Activated CD4-positive, alpha-beta memory T cell treated with anti-CD3 and anti-CD28 coated beads for 36 hours (primary cell): Measurements from ENCODE around the gene NTM. TPM values are rescaled to one million over a fixed set of nuclear protein-coding genes. Genes with fewer than 3 reads are reported as not detected.
"Not testable (repeated sequence)": the region's sequence is repeated elsewhere in the genome, so short reads cannot be mapped to it uniquely, and the experiment has no call there.

Experiments used
- CTCF ChIA-PET: fragments of 350-600 bp; sonication (Branson Sonifier 250); formaldehyde crosslinking; loops from one replicate; lab custom pipeline; 2021; ENCODE audit warnings: antibody characterized with exemption, inconsistent platforms; lab: Charles Lee
- POLR2A ChIA-PET: fragments of 350-600 bp; sonication (Branson Sonifier 250); formaldehyde crosslinking; loops from one replicate; lab custom pipeline; 2021; ENCODE audit warnings: antibody characterized with exemption; lab: Charles Lee
- DNase-seq: peaks from one replicate; pipeline ENCODE4 v3.0.0-alpha.2; 2020
- H3K27ac Mint-ChIP-seq: one replicate; pipeline ENCODE4 v1.8.0; 2021; ENCODE audit warnings: mixed read lengths
- H3K27me3 Mint-ChIP-seq: one replicate; pipeline ENCODE4 v1.8.0; 2021; ENCODE audit warnings: mixed read lengths
- H3K36me3 Mint-ChIP-seq: one replicate; pipeline ENCODE4 v1.8.0; 2021; ENCODE audit warnings: mixed read lengths
- H3K4me1 Mint-ChIP-seq: one replicate; pipeline ENCODE4 v1.8.0; 2021; ENCODE audit warnings: low read depth, mixed read lengths
- H3K4me3 Mint-ChIP-seq: one replicate; pipeline ENCODE4 v1.8.0; 2021; ENCODE audit warnings: mild to moderate bottlenecking, mixed read lengths
- H3K9me3 Mint-ChIP-seq: one replicate; pipeline ENCODE4 v1.8.0; 2021; ENCODE audit warnings: mixed read lengths
- intact Hi-C: fragments of 100-400 bp; cut with micrococcal nuclease; formaldehyde crosslinking; loops from one replicate; pipeline ENCODE4 v1.15.1; 2023
- total RNA-seq, 2 experiments: library from RNA; stranded (reverse); gene quantifications; one replicate each; pipeline ENCODE4 v1.2.3, GENCODE V29; 2021

Gene NTM
- total RNA-seq, 2 experiments from 2014 or later: not detected

GRCh38 chr11:132301465-132301864, 931.0 kb downstream of the NTM start:
- ChIA-PET POLR2A (no interaction called here), CTCF (interaction anchor here (1.0 to 2.1 kb wide), 2 partner anchors 10 to 12 kb away, joined by 3 to 6 read pairs; no protein-coding TSS in a partner anchor)
- Mint-ChIP-seq H3K4me3 (no peak overlapping the region), H3K9me3 (peaks cover 4% of the 10 kb centered on the region), H3K27ac (no peak overlapping the region), H3K36me3 (no peaks in the 10 kb centered on the region), H3K27me3 (no peaks in the 10 kb centered on the region), H3K4me1 (no peaks in the 10 kb centered on the region)
- DNase-seq: no peak
- intact Hi-C loops: no loop called here

- DNase-seq: no peak
- POLR2A ChIA-PET: no interaction called here
- peaks cover 4% of the 10 kb centered on the region for H3K9me3 Mint-ChIP-seq
- intact Hi-C loops: no loop called here
- no peaks in the 10 kb centered on the region for H3K4me1 Mint-ChIP-seq
- no peaks in the 10 kb centered on the region for H3K27me3 Mint-ChIP-seq
- H3K4me3 Mint-ChIP-seq: no peak overlapping the region
- no peaks in the 10 kb centered on the region for H3K36me3 Mint-ChIP-seq
- CTCF ChIA-PET: interaction anchor here (1.0 to 2.1 kb wide), 2 partner anchors 10 to 11 kb away, joined by 3 to 6 read pairs; no protein-coding TSS in a partner anchor
- H3K27ac Mint-ChIP-seq: no peak overlapping the region
Observed at GRCh38 chr11:132301900-132302299, 931.5 kb downstream of the NTM start.

GRCh38 chr11:132307309-132308020, 937.0 kb downstream of the NTM start:
- H3K27me3 Mint-ChIP-seq: no peaks in the 10 kb centered on the region
- H3K36me3 Mint-ChIP-seq: no peaks in the 10 kb centered on the region
- H3K4me3 Mint-ChIP-seq: no peak overlapping the region
- no peaks in the 10 kb centered on the region for H3K9me3 Mint-ChIP-seq
- POLR2A ChIA-PET: no interaction called here
- CTCF ChIA-PET: no interaction called here
- no peak for DNase-seq
- intact Hi-C loops: no loop called here
- H3K4me1 Mint-ChIP-seq: no peaks in the 10 kb centered on the region
- H3K27ac Mint-ChIP-seq: no peak overlapping the region

- H3K4me3 Mint-ChIP-seq: no peak overlapping the region
- DNase-seq: no peak
- no peak overlapping the region for H3K27ac Mint-ChIP-seq
- no peaks in the 10 kb centered on the region for H3K36me3 Mint-ChIP-seq
- H3K27me3 Mint-ChIP-seq: no peaks in the 10 kb centered on the region
- POLR2A ChIA-PET: no interaction called here
- intact Hi-C loops: no loop called here
- CTCF ChIA-PET: interaction anchor here (0.9 to 2.0 kb wide), 2 partner anchors 8 to 16 kb away, joined by 3 to 6 read pairs; no protein-coding TSS in a partner anchor
- H3K4me1 Mint-ChIP-seq: no peaks in the 10 kb centered on the region
- H3K9me3 Mint-ChIP-seq: no peaks in the 10 kb centered on the region
Observed at GRCh38 chr11:132310390-132311375, 940.3 kb downstream of the NTM start.

GRCh38 chr11:132311703-132312102, 941.3 kb downstream of the NTM start:
- DNase-seq: no peak
- H3K9me3 Mint-ChIP-seq: no peaks in the 10 kb centered on the region
- intact Hi-C loops: no loop called here
- POLR2A ChIA-PET: no interaction called here
- CTCF ChIA-PET: interaction anchor here (2.0 kb wide), 1 partner anchor 9 kb away, joined by 6 read pairs; no protein-coding TSS in a partner anchor
- no peaks in the 10 kb centered on the region for H3K36me3 Mint-ChIP-seq
- H3K27me3 Mint-ChIP-seq: no peaks in the 10 kb centered on the region
- no peak overlapping the region for H3K4me3 Mint-ChIP-seq
- H3K4me1 Mint-ChIP-seq: no peaks in the 10 kb centered on the region
- no peak overlapping the region for H3K27ac Mint-ChIP-seq

- no peak overlapping the region for H3K4me3 Mint-ChIP-seq
- no peaks in the 10 kb centered on the region for H3K36me3 Mint-ChIP-seq
- DNase-seq: no peak
- H3K27ac Mint-ChIP-seq: no peak overlapping the region
- intact Hi-C loops: no loop called here
- H3K27me3 Mint-ChIP-seq: no peaks in the 10 kb centered on the region
- no peaks in the 10 kb centered on the region for H3K9me3 Mint-ChIP-seq
- no peaks in the 10 kb centered on the region for H3K4me1 Mint-ChIP-seq
- POLR2A ChIA-PET: no interaction called here
- CTCF ChIA-PET: interaction anchor here (0.8 to 2.0 kb wide), 4 partner anchors 10 to 33 kb away, joined by 3 to 6 read pairs (median 4); no protein-coding TSS in a partner anchor
Observed at GRCh38 chr11:132312161-132312560, 941.7 kb downstream of the NTM start.

- intact Hi-C loops: no loop called here
- no peak overlapping the region for H3K27ac Mint-ChIP-seq
- POLR2A ChIA-PET: no interaction called here
- H3K36me3 Mint-ChIP-seq: no peaks in the 10 kb centered on the region
- H3K9me3 Mint-ChIP-seq: no peaks in the 10 kb centered on the region
- H3K4me3 Mint-ChIP-seq: no peak overlapping the region
- CTCF ChIA-PET: interaction anchor here (0.8 to 2.0 kb wide), 4 partner anchors 10 to 33 kb away, joined by 3 to 6 read pairs (median 4); no protein-coding TSS in a partner anchor
- H3K4me1 Mint-ChIP-seq: no peaks in the 10 kb centered on the region
- H3K27me3 Mint-ChIP-seq: no peaks in the 10 kb centered on the region
- no peak for DNase-seq
Observed at GRCh38 chr11:132312701-132313111, 942.3 kb downstream of the NTM start.

- Mint-ChIP-seq H3K36me3 (no peaks in the 10 kb centered on the region), H3K27ac (no peak overlapping the region), H3K9me3 (no peaks in the 10 kb centered on the region), H3K4me3 (no peak overlapping the region), H3K4me1 (no peaks in the 10 kb centered on the region), H3K27me3 (no peaks in the 10 kb centered on the region)
- POLR2A ChIA-PET: no interaction called here
- CTCF ChIA-PET: interaction anchor here (0.7 kb wide), 1 partner anchor 626 kb away, joined by 4 read pairs; no protein-coding TSS in a partner anchor
- DNase-seq: no peak
- intact Hi-C loops: no loop called here
Observed at GRCh38 chr11:132314911-132315455, 944.6 kb downstream of the NTM start.

GRCh38 chr11:132315696-132316095, 945.3 kb downstream of the NTM start:
- no peaks in the 10 kb centered on the region for H3K36me3 Mint-ChIP-seq
- POLR2A ChIA-PET: no interaction called here
- no peaks in the 10 kb centered on the region for H3K4me1 Mint-ChIP-seq
- CTCF ChIA-PET: no interaction called here
- no peak overlapping the region for H3K4me3 Mint-ChIP-seq
- no peaks in the 10 kb centered on the region for H3K27me3 Mint-ChIP-seq
- DNase-seq: no peak
- intact Hi-C loops: no loop called here
- H3K9me3 Mint-ChIP-seq: no peaks in the 10 kb centered on the region
- no peak overlapping the region for H3K27ac Mint-ChIP-seq

- no peak for DNase-seq
- intact Hi-C loops: no loop called here
- no peaks in the 10 kb centered on the region for H3K27me3 Mint-ChIP-seq
- H3K9me3 Mint-ChIP-seq: no peaks in the 10 kb centered on the region
- POLR2A ChIA-PET: no interaction called here
- no peaks in the 10 kb centered on the region for H3K36me3 Mint-ChIP-seq
- no peak overlapping the region for H3K4me3 Mint-ChIP-seq
- no peaks in the 10 kb centered on the region for H3K4me1 Mint-ChIP-seq
- CTCF ChIA-PET: no interaction called here
- H3K27ac Mint-ChIP-seq: no peak overlapping the region
Observed at GRCh38 chr11:132318421-132319157, 948.2 kb downstream of the NTM start.

- CTCF ChIA-PET, DNase-seq: not testable (repeated sequence)
Observed at GRCh38 chr11:132319419-132319818, 949.0 kb downstream of the NTM start.

More at GRCh38 chr11:132319419-132319818, 949.0 kb downstream of the NTM start:
- POLR2A ChIA-PET, H3K4me1 Mint-ChIP-seq, H3K27ac Mint-ChIP-seq, H3K4me3 Mint-ChIP-seq, H3K9me3 Mint-ChIP-seq, intact Hi-C loops, H3K36me3 Mint-ChIP-seq, H3K27me3 Mint-ChIP-seq: not testable (repeated sequence)
